Posterior vena cava (tissue), 2 donors: ENCODE data around the gene SUCLG2. TPM values are rescaled to one million over a fixed set of nuclear protein-coding genes. Genes with fewer than 3 reads are reported as not detected.

Experiments used
- DNase-seq: peaks from one replicate; pipeline ENCODE4 v3.0.0-alpha.2; 2020; ENCODE audit warnings: low spot score
- intact Hi-C, 2 donors: fragments of 100-400 bp; cut with DNase I; formaldehyde crosslinking; loops; one replicate each; pipeline versions ENCODE4 v1.14.1 to v1.14.2; 2022 to 2023
- total RNA-seq, 2 donors: library from RNA; stranded (reverse); fragmentation: NEBNext Ultra II Directional; extraction: Animal tissue kit (Norgen Biotek cat#: 25700); gene quantifications; one replicate each; pipeline ENCODE4 v1.2.1, GENCODE V29; 2021
- donor health status: DM: yes; HTN: yes; CAD: no.
- donor health status: DM: yes; HTN: yes; CAD: no.

The SUCLG2 gene
- total RNA-seq, 2 donors from 2014 or later = 51.5 to 51.9 TPM

GRCh38 chr3:67653425-67654098 is 850 bp downstream of the SUCLG2 start:
- intact Hi-C loops = no loop called here
- DNase-seq = no peak

GRCh38 chr3:67650084-67650483 is 4.3 kb downstream of the SUCLG2 start:
- intact Hi-C loops = no loop called here

GRCh38 chr3:67649681-67650080 is 4.7 kb downstream of the SUCLG2 start:
- no peak for DNase-seq
- intact Hi-C loops = no loop called here

More at GRCh38 chr3:67650084-67650483, 4.3 kb downstream of the SUCLG2 start:
- DNase-seq = no peak

GRCh38 chr3:67648701-67649100 is 5.7 kb downstream of the SUCLG2 start:
- DNase-seq = no peak
- intact Hi-C loops = no loop called here

GRCh38 chr3:67648229-67648628 is 6.2 kb downstream of the SUCLG2 start:
- no peak for DNase-seq
- intact Hi-C loops = no loop called here

- no peak for DNase-seq
- intact Hi-C loops = no loop called here
These were observed 7.0 kb downstream of the SUCLG2 start for GRCh38 chr3:67647390-67647878.

GRCh38 chr3:67646586-67647234 is 7.7 kb downstream of the SUCLG2 start:
- intact Hi-C loops = no loop called here

GRCh38 chr3:67644827-67645226 is 9.6 kb downstream of the SUCLG2 start:
- no peak for DNase-seq
- intact Hi-C loops = no loop called here

More at GRCh38 chr3:67646586-67647234, 7.7 kb downstream of the SUCLG2 start:
- DNase-seq = no peak

GRCh38 chr3:67642734-67643133 is 11.7 kb downstream of the SUCLG2 start:
- intact Hi-C loops = no loop called here
- no peak for DNase-seq

- intact Hi-C loops = no loop called here
- no peak for DNase-seq
These were observed 12.2 kb downstream of the SUCLG2 start for GRCh38 chr3:67642190-67642589.

- intact Hi-C loops = no loop called here
- DNase-seq = no peak
These were observed 13.0 kb downstream of the SUCLG2 start for GRCh38 chr3:67641451-67641850.

- no peak for DNase-seq
- intact Hi-C loops = no loop called here
These were observed 14.3 kb downstream of the SUCLG2 start for GRCh38 chr3:67640023-67640660.

- intact Hi-C loops = no loop called here
- no peak for DNase-seq
These were observed 17.0 kb downstream of the SUCLG2 start for GRCh38 chr3:67637255-67637900.

GRCh38 chr3:67635806-67636205 is 18.6 kb downstream of the SUCLG2 start:
- intact Hi-C loops = no loop called here

GRCh38 chr3:67635257-67635656 is 19.2 kb downstream of the SUCLG2 start:
- no peak for DNase-seq
- intact Hi-C loops = no loop called here

More at GRCh38 chr3:67635806-67636205, 18.6 kb downstream of the SUCLG2 start:
- no peak for DNase-seq

- intact Hi-C loops = no loop called here
- no peak for DNase-seq
These were observed 23.6 kb downstream of the SUCLG2 start for GRCh38 chr3:67630666-67631362.

- intact Hi-C loops = no loop called here
- DNase-seq = no peak
These were observed 29.7 kb downstream of the SUCLG2 start for GRCh38 chr3:67624687-67625086.

- no peak for DNase-seq
- intact Hi-C loops = no loop called here
These were observed 30.3 kb downstream of the SUCLG2 start for GRCh38 chr3:67624078-67624477.

GRCh38 chr3:67622652-67623051 is 31.8 kb downstream of the SUCLG2 start:
- intact Hi-C loops = no loop called here
- DNase-seq = no peak
